Stomach (tissue), 9 donors: Measurements from ENCODE around the gene ELP4. TPM values are rescaled to one million over a fixed set of nuclear protein-coding genes. Genes with fewer than 3 reads are reported as not detected.

Experiments
- DNase-seq, 2 donors: peaks; one replicate each; pipeline versions ENCODE4 v3.0.0 to v3.0.0-alpha.2; 2013 to 2019
- H3K27ac ChIP-seq, 5 donors: fragments of 200-600 bp in 4 of 5; sonication (generic) in 4 of 5; one replicate each; pipeline ENCODE4 v1.5.1; 2013 to 2019; ENCODE audit warnings: mild to moderate bottlenecking in 1 of 5, moderate library complexity in 1 of 5
- H3K27me3 ChIP-seq, 3 donors: fragments of 200-600 bp; sonication (generic); one replicate each; pipeline ENCODE4 v1.5.1; 2017 to 2019; ENCODE audit warnings: mixed run types in 1 of 3
- H3K36me3 ChIP-seq, 4 donors: fragments of 200-600 bp; sonication (generic); 1 replicate in 3 of 4; 2 replicates in 1 of 4; pipeline ENCODE4 v1.5.1; 2016 to 2019
- H3K4me1 ChIP-seq, 4 donors: fragments of 200-600 bp; sonication (generic); one replicate each; pipeline ENCODE4 v1.5.1; 2016 to 2019
- H3K4me3 ChIP-seq, 4 donors: fragments of 200-600 bp; sonication (generic) in 3 of 4; one replicate each; pipeline ENCODE4 v1.5.1; 2016 to 2019; ENCODE audit warnings: mild to moderate bottlenecking in 1 of 4
- H3K9me3 ChIP-seq, 4 donors: fragments of 200-600 bp; sonication (generic); one replicate each; pipeline ENCODE4 v1.5.1; 2016 to 2019
- EP300 ChIP-seq: sonication (generic); formaldehyde crosslinking; IDR thresholded peaks from one replicate; pipeline ENCODE4 v1.6.1; 2017; ENCODE audit warnings: antibody characterized with exemption
- POLR2A ChIP-seq, 4 donors: fragments of 450-650 bp; IDR thresholded peaks; one replicate each; pipeline ENCODE4 v1.6.1; 2016; ENCODE audit warnings: antibody characterized with exemption in 4 of 4, control low read depth in 2 of 4, mild to moderate bottlenecking in 1 of 4, moderate library complexity in 1 of 4
- POLR2AphosphoS5 ChIP-seq, 3 donors: sonication (generic); formaldehyde crosslinking; IDR thresholded peaks; one replicate each; pipeline ENCODE4 v1.6.1; 2016; ENCODE audit warnings: antibody characterized with exemption in 3 of 3
- WGBS, 5 donors: extraction: QIAGEN DNeasy Blood & Tissue Kit in 3 of 5; methylation state at CpG; one replicate each; pipeline versions ENCODE4 v1.1.5 to v1.1.7; 2013 to 2018; 5-methylcytosine and 5-hydroxymethylcytosine counted together
- intact Hi-C: fragments of 100-400 bp; cut with DNase I; formaldehyde crosslinking; loops from one replicate; pipeline ENCODE4 v1.15.1; 2023; ENCODE audit warnings: low total_unique reads
- polyA plus RNA-seq, 3 donors: library from polyadenylated mRNA; stranded (reverse); fragments of 200-250 nt; gene quantifications; one replicate each; pipeline ENCODE4 v1.2.3, GENCODE V29; 2013
- total RNA-seq, 5 donors: library from RNA; depleted of rRNA; stranded (reverse); fragments of >200 nt; gene quantifications; one replicate each; pipeline versions ENCODE4 v1.1.0 to v1.2.3, GENCODE V29; 2014 to 2016
- TF ChIP-seq, protein P1 (sequence below), 7 experiments: fragments of 450-650 bp in 4 of 7; fragments of 200-600 bp in 3 of 7; sonication (generic) in 3 of 7; IDR thresholded peaks; one replicate each; pipeline ENCODE4 v1.5.1; 2016 to 2019; ENCODE audit warnings: antibody characterized with exemption in 7 of 7, control low read depth in 2 of 7, mild to moderate bottlenecking in 1 of 7
- donor health status: healthy with polysubstance abuse.
- donor health status: Bipolar disorder and iron deficiency.
- donor health status: healthy.

ELP4 gene
- total and polyA plus RNA-seq, 8 donors, result 8.3 to 70.0 (median 20.9) TPM

GRCh38 chr11:31747581-31747980 lies 238.0 kb downstream of the ELP4 start:
- H3K4me1 ChIP-seq, result no peaks in the 10 kb centered on the region
- H3K36me3 ChIP-seq, result no peaks in the 10 kb centered on the region
- H3K4me3 ChIP-seq, result no peak overlapping the region
- intact Hi-C loops, result no loop called here
- no peak overlapping the region for H3K27ac ChIP-seq
- H3K9me3 ChIP-seq, result peaks cover 0 to under 1% (median 0%) of the 10 kb centered on the region in 4 donors
- H3K27me3 ChIP-seq, result no peaks in the 10 kb centered on the region
- TF ChIP-seq POLR2AphosphoS5 (IDR thresholded peaks at IDR 0.05) (no peak), POLR2A (IDR thresholded peaks at IDR 0.05) (no peak), EP300 (no peak)
- TF ChIP-seq, protein P1, sequence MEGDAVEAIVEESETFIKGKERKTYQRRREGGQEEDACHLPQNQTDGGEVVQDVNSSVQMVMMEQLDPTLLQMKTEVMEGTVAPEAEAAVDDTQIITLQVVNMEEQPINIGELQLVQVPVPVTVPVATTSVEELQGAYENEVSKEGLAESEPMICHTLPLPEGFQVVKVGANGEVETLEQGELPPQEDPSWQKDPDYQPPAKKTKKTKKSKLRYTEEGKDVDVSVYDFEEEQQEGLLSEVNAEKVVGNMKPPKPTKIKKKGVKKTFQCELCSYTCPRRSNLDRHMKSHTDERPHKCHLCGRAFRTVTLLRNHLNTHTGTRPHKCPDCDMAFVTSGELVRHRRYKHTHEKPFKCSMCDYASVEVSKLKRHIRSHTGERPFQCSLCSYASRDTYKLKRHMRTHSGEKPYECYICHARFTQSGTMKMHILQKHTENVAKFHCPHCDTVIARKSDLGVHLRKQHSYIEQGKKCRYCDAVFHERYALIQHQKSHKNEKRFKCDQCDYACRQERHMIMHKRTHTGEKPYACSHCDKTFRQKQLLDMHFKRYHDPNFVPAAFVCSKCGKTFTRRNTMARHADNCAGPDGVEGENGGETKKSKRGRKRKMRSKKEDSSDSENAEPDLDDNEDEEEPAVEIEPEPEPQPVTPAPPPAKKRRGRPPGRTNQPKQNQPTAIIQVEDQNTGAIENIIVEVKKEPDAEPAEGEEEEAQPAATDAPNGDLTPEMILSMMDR (IDR thresholded peaks at IDR 0.05), result no peak
- DNase-seq, result no peak
- WGBS, 5 donors, result 33 to 85% (median 58%) methylated on average over 1 of the region's 1 CpG

DNA sequence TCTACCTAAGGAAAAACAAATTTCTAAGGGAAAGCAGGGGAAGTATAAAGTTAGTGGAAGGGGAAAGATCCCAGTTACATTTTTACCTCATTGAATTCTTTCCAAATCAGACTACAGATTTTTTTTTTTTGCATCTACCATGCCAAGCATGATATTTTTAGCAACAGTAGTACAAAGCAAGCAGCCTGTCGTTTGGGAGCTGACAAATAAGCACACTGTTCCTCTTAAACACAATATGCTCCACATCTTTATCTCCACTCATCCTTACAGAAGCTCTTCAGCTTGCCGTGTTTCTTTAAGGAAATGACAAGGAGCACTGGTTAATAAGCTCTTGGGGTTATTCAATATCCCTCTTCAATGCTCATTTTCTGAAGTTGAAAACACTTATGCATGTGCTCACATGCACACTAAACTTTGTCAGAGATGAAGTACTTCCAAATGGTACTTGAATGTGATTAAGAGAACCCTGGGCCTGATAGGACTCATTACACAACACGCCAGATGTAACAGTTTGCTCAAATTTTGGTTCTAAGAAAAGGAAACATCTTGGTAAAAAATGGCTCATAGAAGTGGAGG lies 247.8 kb downstream of the ELP4 start:
- no peak overlapping the region for H3K27ac ChIP-seq
- no peak for DNase-seq
- H3K27me3 ChIP-seq, result no peaks in the 10 kb centered on the region
- no peak for TF ChIP-seq POLR2A (IDR thresholded peaks at IDR 0.05)
- no peak for TF ChIP-seq EP300
- TF ChIP-seq, protein P1 (IDR thresholded peaks at IDR 0.05), result no peak
- no peak for TF ChIP-seq POLR2AphosphoS5 (IDR thresholded peaks at IDR 0.05)
- no peak overlapping the region for H3K4me3 ChIP-seq
- H3K9me3 ChIP-seq, result no peaks in the 10 kb centered on the region
- WGBS, 5 donors, result 44 to 56% (median 46%) methylated on average over 3 of the region's 3 CpGs
- peaks cover 0 to 9% (median 0%) of the 10 kb centered on the region in 4 donors for H3K4me1 ChIP-seq
- no peaks in the 10 kb centered on the region for H3K36me3 ChIP-seq
- intact Hi-C loops, result no loop called here

DNA sequence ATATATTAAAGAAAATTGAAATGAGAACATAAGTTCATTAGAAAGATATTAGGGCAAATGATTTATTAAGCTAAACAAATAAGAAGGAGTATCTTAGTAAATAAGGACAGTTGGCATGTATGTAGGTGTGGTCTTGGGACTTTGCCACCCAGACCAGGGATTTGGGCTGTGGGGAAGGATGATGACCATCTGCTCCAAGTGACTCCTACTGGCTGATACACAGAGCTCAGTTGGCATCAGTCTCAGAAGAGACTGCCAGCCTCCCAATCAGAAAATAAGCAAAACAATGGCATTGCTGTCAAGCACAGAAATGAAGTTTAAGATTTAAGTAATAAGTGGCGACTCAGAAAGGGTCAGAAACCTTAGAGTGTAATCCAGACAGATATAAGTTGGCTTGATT lies 252.1 kb downstream of the ELP4 start:
- no peak overlapping the region for H3K27ac ChIP-seq
- intact Hi-C loops, result no loop called here
- H3K27me3 ChIP-seq, result no peaks in the 10 kb centered on the region
- H3K4me1 ChIP-seq, result peaks cover 0 to 9% (median 0%) of the 10 kb centered on the region in 4 donors
- H3K9me3 ChIP-seq, result no peaks in the 10 kb centered on the region
- TF ChIP-seq, protein P1 (IDR thresholded peaks at IDR 0.05), result no peak
- TF ChIP-seq EP300 (no peak), POLR2AphosphoS5 (IDR thresholded peaks at IDR 0.05) (no peak), POLR2A (IDR thresholded peaks at IDR 0.05) (no peak)
- 79 to 100% (median 96%) methylated on average over 1 of the region's 1 CpG for WGBS, 5 donors
- no peak overlapping the region for H3K4me3 ChIP-seq
- no peak for DNase-seq
- H3K36me3 ChIP-seq, result no peaks in the 10 kb centered on the region

GRCh38 chr11:31763296-31763695 lies 253.7 kb downstream of the ELP4 start:
- Histone ChIP-seq H3K27ac (no peak overlapping the region), H3K27me3 (no peaks in the 10 kb centered on the region), H3K4me1 (no peaks in the 10 kb centered on the region), H3K9me3 (no peaks in the 10 kb centered on the region), H3K4me3 (no peak overlapping the region), H3K36me3 (no peaks in the 10 kb centered on the region)
- TF ChIP-seq POLR2AphosphoS5 (IDR thresholded peaks at IDR 0.05) (no peak), POLR2A (IDR thresholded peaks at IDR 0.05) (no peak), EP300 (no peak)
- TF ChIP-seq, protein P1 (IDR thresholded peaks at IDR 0.05), result no peak
- intact Hi-C loops, result no loop called here
- no peak for DNase-seq
